ENCODE results near the gene SH3RF3. TPM values are rescaled to one million over a fixed set of nuclear protein-coding genes. Genes with fewer than 3 reads are reported as not detected.

Gene SH3RF3
- total and polyA plus RNA-seq, 9 of the 15 experiments (the other 6 are each of a cell fraction or from before 2014, with no cell fraction given), result 0.02 TPM; not detected in 8

DNA sequence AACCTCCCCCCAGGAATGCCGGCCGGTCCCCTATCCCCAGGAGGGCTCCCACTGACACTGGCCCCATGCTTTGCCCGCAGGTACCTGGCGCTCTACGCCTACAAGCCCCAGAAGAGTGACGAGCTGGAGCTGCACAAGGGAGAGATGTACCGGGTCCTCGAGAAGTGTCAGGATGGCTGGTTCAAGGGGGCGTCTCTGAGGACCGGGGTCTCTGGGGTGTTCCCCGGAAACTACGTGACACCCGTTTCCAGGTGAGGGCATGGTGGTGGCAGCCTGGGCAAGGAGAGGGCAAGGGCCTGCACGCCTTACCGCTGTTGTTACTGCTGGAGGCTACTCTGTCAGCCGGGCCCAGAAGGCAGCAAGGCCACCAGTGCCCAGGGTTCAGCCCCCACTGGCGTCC is 303.4 kb downstream of the SH3RF3 start:
- intact Hi-C loops (cut with micrococcal nuclease) (no loop called here), in situ Hi-C loops (cut with MboI) (no loop called here)
- H4K20me1 ChIP-seq (replicated peaks; ENCODE audit: control insufficient read depth, insufficient read depth, low read length), result no peaks in the 10 kb centered on the region; the same call in none of the 2 replicates
- no TSS peak for BruUV-seq (replicated peaks)
- ChIA-PET CTCF (ENCODE audit: low intra/inter-chr PET ratio) (no interaction called here), POLR2A (no interaction called here)
- no peak for ATAC-seq
- FAIRE-seq, result no peak
- H3K9ac ChIP-seq (ENCODE audit: insufficient read depth in 1 of 2, low read depth in 2 of 2, low read length in 2 of 2), result no peak overlapping the region
- no peak overlapping the region for H3K4me2 ChIP-seq (ENCODE audit: insufficient read depth, low read length)
- no peak for DNase-seq (ENCODE audit: extremely low read depth in 1 of 4, low spot score in 3 of 4)
- no peaks in the 10 kb centered on the region for H3K4me1 ChIP-seq (replicated peaks in 1 of 2; ENCODE audit: control insufficient read depth in 2 of 2, insufficient read depth in 2 of 2, low read length in 2 of 2)
- H3K27me3 ChIP-seq (ENCODE audit: control insufficient read depth in 2 of 2, insufficient read depth in 2 of 2, low read length in 2 of 2), result peaks cover 7 to 73% of the 10 kb centered on the region in 2 experiments; a peak in 4 of 5 replicates
- WGBS (ENCODE audit: insufficient coverage, low coverage, missing lambda C conversion rate), result 2% methylated on average over 12 of the region's 17 CpGs
- no peak overlapping the region for H3K27ac ChIP-seq (ENCODE audit: extremely low read depth, low read depth, low read length)
- H3K4me3 ChIP-seq, result no peak overlapping the region
- no peaks in the 10 kb centered on the region for H3K36me3 ChIP-seq (ENCODE audit: control insufficient read depth, insufficient read depth, low read length)
- H3K9me3 ChIP-seq (replicated peaks; ENCODE audit: control insufficient read depth, insufficient read depth, low read depth, low read length), result no peaks in the 10 kb centered on the region
- no peaks in the 10 kb centered on the region for H3K79me2 ChIP-seq (ENCODE audit: control insufficient read depth, insufficient read depth, low read length)
- no peak overlapping the region for H2AFZ ChIP-seq (ENCODE audit: low read depth, low read length)
- H3K9me1 ChIP-seq (ENCODE audit: control insufficient read depth, insufficient read depth, low read length), result no peaks in the 10 kb centered on the region
- no peak for TF ChIP-seq GATAD2A (IDR thresholded peaks at IDR 0.05)
- no peak for TF ChIP-seq KAT2B (IDR thresholded peaks at IDR 0.05; ENCODE audit: low read depth, low read length)
- no peak for TF ChIP-seq CLOCK (CRISPR knock-in tag; IDR thresholded peaks at IDR 0.05; ENCODE audit: borderline replicate concordance)
- no peak for TF ChIP-seq ARID2 (IDR thresholded peaks at IDR 0.05)
- no peak for TF ChIP-seq ZBTB8A (IDR thresholded peaks at IDR 0.05; ENCODE audit: partially characterized antibody)
- TF ChIP-seq SMARCA4 (IDR thresholded peaks at IDR 0.05), result no peak
- TF ChIP-seq MCM7 (IDR thresholded peaks at IDR 0.05), result no peak
- TF ChIP-seq, protein P1, sequence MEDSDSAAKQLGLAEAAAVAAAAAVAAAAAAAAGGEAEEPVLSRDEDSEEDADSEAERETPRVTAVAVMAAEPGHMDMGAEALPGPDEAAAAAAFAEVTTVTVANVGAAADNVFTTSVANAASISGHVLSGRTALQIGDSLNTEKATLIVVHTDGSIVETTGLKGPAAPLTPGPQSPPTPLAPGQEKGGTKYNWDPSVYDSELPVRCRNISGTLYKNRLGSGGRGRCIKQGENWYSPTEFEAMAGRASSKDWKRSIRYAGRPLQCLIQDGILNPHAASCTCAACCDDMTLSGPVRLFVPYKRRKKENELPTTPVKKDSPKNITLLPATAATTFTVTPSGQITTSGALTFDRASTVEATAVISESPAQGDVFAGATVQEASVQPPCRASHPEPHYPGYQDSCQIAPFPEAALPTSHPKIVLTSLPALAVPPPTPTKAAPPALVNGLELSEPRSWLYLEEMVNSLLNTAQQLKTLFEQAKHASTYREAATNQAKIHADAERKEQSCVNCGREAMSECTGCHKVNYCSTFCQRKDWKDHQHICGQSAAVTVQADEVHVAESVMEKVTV (CRISPR knock-in tag; IDR thresholded peaks at IDR 0.05), result no peak
- no peak for TF ChIP-seq ATF2 (CRISPR knock-in tag; IDR thresholded peaks at IDR 0.05)
- TF ChIP-seq, protein P2, sequence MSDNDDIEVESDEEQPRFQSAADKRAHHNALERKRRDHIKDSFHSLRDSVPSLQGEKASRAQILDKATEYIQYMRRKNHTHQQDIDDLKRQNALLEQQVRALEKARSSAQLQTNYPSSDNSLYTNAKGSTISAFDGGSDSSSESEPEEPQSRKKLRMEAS (CRISPR knock-in tag; IDR thresholded peaks at IDR 0.05), result no peak
- no peak for TF ChIP-seq RUNX1 (IDR thresholded peaks at IDR 0.05; ENCODE audit: low read depth)
- TF ChIP-seq ZBTB49 (CRISPR knock-in tag; IDR thresholded peaks at IDR 0.05; ENCODE audit: borderline replicate concordance), result no peak
- TF ChIP-seq, protein P3, sequence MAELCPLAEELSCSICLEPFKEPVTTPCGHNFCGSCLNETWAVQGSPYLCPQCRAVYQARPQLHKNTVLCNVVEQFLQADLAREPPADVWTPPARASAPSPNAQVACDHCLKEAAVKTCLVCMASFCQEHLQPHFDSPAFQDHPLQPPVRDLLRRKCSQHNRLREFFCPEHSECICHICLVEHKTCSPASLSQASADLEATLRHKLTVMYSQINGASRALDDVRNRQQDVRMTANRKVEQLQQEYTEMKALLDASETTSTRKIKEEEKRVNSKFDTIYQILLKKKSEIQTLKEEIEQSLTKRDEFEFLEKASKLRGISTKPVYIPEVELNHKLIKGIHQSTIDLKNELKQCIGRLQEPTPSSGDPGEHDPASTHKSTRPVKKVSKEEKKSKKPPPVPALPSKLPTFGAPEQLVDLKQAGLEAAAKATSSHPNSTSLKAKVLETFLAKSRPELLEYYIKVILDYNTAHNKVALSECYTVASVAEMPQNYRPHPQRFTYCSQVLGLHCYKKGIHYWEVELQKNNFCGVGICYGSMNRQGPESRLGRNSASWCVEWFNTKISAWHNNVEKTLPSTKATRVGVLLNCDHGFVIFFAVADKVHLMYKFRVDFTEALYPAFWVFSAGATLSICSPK (IDR thresholded peaks at IDR 0.05; ENCODE audit: borderline replicate concordance), result no peak
- no peak for TF ChIP-seq KLF16 (IDR thresholded peaks at IDR 0.05)
